Measurements from ENCODE around the gene CFAP100. TPM values are rescaled to one million over a fixed set of nuclear protein-coding genes. Genes with fewer than 3 reads are reported as not detected.

The CFAP100 gene
- total RNA-seq, 4 donors from 2014 or later, result not detected

- Histone ChIP-seq H3K4me3 (no peak overlapping the region), H3K36me3 (no peaks in the 10 kb centered on the region), H3K27ac (replicated peaks in 1 of 4) (no peak overlapping the region), H3K9me3 (peaks cover 0 to 2% (median 0%) of the 10 kb centered on the region in 4 donors), H3K27me3 (peaks cover 0 to 26% (median 0%) of the 10 kb centered on the region in 4 donors), H3K4me1 (no peaks in the 10 kb centered on the region)
- DNase-seq (ENCODE audit: extremely low spot score), result no peak
- intact Hi-C loops (cut with DNase I), result no loop called here
- WGBS, result 86% methylated on average over 5 of the region's 5 CpGs
- TF ChIP-seq CTCF (IDR thresholded peaks at IDR 0.05), result no peak
- no peak for TF ChIP-seq EP300 (IDR thresholded peaks at IDR 0.05)
- TF ChIP-seq POLR2AphosphoS5 (IDR thresholded peaks at IDR 0.05), result no peak
- TF ChIP-seq POLR2A (IDR thresholded peaks at IDR 0.05; ENCODE audit: low read depth), result no peak
These were observed 13.4 kb downstream of the CFAP100 start for GRCh38 chr3:126408099-126408498.

GRCh38 chr3:126412841-126413692 lies 18.4 kb downstream of the CFAP100 start:
- WGBS, result 83% methylated on average over 6 of the region's 6 CpGs
- Histone ChIP-seq H3K9me3 (no peaks in the 10 kb centered on the region), H3K36me3 (no peaks in the 10 kb centered on the region), H3K4me3 (no peak overlapping the region), H3K4me1 (peaks cover 0 to 7% (median 3%) of the 10 kb centered on the region in 4 donors), H3K27me3 (peaks cover 0 to 60% (median 11%) of the 10 kb centered on the region in 4 donors), H3K27ac (replicated peaks in 1 of 4) (no peak overlapping the region)
- TF ChIP-seq EP300 (IDR thresholded peaks at IDR 0.05) (no peak), POLR2A (IDR thresholded peaks at IDR 0.05; ENCODE audit: low read depth) (no peak), CTCF (IDR thresholded peaks at IDR 0.05) (no peak), POLR2AphosphoS5 (IDR thresholded peaks at IDR 0.05) (no peak)
- intact Hi-C loops (cut with DNase I), result no loop called here
- DNase-seq (ENCODE audit: extremely low spot score), result no peak

- H3K36me3 ChIP-seq, result no peaks in the 10 kb centered on the region
- H3K9me3 ChIP-seq, result no peaks in the 10 kb centered on the region
- H3K27ac ChIP-seq (replicated peaks in 1 of 4), result no peak overlapping the region
- no peak overlapping the region for H3K4me3 ChIP-seq
- peaks cover 0 to 66% (median 11%) of the 10 kb centered on the region in 4 donors for H3K27me3 ChIP-seq
- no peak for TF ChIP-seq EP300 (IDR thresholded peaks at IDR 0.05)
- no peak for TF ChIP-seq CTCF (IDR thresholded peaks at IDR 0.05)
- no peak for TF ChIP-seq POLR2A (IDR thresholded peaks at IDR 0.05; ENCODE audit: low read depth)
- no peak for TF ChIP-seq POLR2AphosphoS5 (IDR thresholded peaks at IDR 0.05)
- WGBS, result 92% methylated on average over 2 of the region's 4 CpGs
- DNase-seq (ENCODE audit: extremely low spot score), result no peak
- H3K4me1 ChIP-seq, result peaks cover 0 to 7% (median 3%) of the 10 kb centered on the region in 4 donors
- intact Hi-C loops (cut with DNase I), result no loop called here
These were observed 19.0 kb downstream of the CFAP100 start for GRCh38 chr3:126413693-126414080.

GRCh38 chr3:126414406-126414805 lies 19.7 kb downstream of the CFAP100 start:
- Histone ChIP-seq H3K4me1 (peaks cover 0 to 7% (median 3%) of the 10 kb centered on the region in 4 donors), H3K9me3 (no peaks in the 10 kb centered on the region), H3K36me3 (no peaks in the 10 kb centered on the region), H3K27me3 (peaks cover 0 to 73% (median 11%) of the 10 kb centered on the region in 4 donors), H3K4me3 (no peak overlapping the region), H3K27ac (replicated peaks in 1 of 4) (no peak overlapping the region)
- WGBS, result 95% methylated on average over 9 of the region's 11 CpGs
- TF ChIP-seq POLR2AphosphoS5 (IDR thresholded peaks at IDR 0.05), result no peak
- TF ChIP-seq EP300 (IDR thresholded peaks at IDR 0.05), result no peak
- TF ChIP-seq CTCF (IDR thresholded peaks at IDR 0.05), result no peak
- no peak for TF ChIP-seq POLR2A (IDR thresholded peaks at IDR 0.05; ENCODE audit: low read depth)
- intact Hi-C loops (cut with DNase I), result no loop called here
- no peak for DNase-seq (ENCODE audit: extremely low spot score)
